Measurements from ENCODE around the gene FMNL2.

- TF ChIP-seq POLR2AphosphoS5 (IDR thresholded peaks at IDR 0.05; ENCODE audit: borderline replicate concordance, low read depth, low read length) (no peak), EZH2 (IDR thresholded peaks at IDR 0.05) (no peak)
These were observed 207.5 kb downstream of the FMNL2 start for GRCh38 chr2:152542337-152542994.
